Fibroblast of skin of abdomen (primary cell): Measurements from ENCODE around the gene AVPR1A. TPM values are rescaled to one million over a fixed set of nuclear protein-coding genes. Genes with fewer than 3 reads are reported as not detected.
"Not testable (repeated sequence)": the region's sequence is repeated elsewhere in the genome, so short reads cannot be mapped to it uniquely, and the experiment has no call there.

Experiments
- DNase-seq: peaks from one replicate; pipeline ENCODE4 v3.0.0-alpha.2; 2013
- polyA plus RNA-seq, 2 experiments: library from polyadenylated mRNA; unstranded; fragments of 120-200 nt; gene quantifications; one replicate each; pipeline ENCODE4 v1.2.1, GENCODE V29; 2013; ENCODE audit not compliant: insufficient read length in 2 of 2

Gene AVPR1A
- polyA plus RNA-seq (2013, experiment 1 of 2; ENCODE audit: insufficient read length) = 0.03 TPM
- not detected for polyA plus RNA-seq (2013, experiment 2 of 2; ENCODE audit: insufficient read length)

DNA sequence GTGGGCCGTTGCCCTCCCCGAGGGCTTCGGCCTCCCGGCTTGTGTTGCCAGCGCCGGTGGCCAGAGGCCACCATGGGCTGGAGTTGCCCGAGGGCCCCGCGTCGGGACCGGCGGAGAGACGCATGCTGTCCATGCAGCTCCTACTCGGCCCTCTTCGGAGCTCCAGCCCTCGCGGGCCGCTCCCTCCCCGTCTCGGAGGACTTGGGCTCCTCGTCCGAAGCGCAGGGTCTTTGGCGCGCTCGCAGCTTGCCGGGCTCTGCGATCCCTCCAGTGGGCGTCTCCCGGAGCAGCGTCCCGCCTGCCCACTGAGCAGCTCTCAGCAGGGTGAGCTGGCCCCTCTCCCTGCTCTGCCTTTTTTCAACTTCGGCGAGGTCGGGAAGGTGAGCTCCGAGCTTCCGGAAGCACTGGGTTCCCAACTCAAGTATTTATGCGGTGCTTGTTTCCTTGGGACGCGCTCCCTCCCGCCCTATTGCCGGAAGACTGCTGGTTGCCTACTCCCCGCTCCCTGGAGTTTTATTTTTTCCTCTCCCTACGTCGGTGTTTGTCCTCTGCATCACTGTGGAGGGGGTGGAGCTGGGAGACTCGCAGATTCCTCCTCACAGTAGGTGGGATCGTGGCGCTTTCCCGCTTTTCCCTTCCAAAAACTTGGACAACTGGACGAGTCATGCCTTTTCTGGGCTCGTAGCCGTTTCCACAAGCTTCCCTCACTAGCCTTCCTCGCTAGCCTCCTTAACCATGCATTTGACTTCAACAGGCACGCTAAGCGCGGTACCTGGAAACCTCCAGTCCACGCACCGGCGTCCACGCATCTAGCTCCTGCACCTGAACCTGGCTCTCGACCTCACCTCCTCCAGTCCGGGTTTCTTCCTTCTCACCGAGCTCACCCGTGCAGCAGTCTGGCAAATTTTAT, at the start of gene AVPR1A:
AVPR1A (minus strand) TSS at position 489 of the 910 bp plus-strand sequence; CDS start at position 124, 365 bp downstream.
- DNase-seq = no peak

DNA sequence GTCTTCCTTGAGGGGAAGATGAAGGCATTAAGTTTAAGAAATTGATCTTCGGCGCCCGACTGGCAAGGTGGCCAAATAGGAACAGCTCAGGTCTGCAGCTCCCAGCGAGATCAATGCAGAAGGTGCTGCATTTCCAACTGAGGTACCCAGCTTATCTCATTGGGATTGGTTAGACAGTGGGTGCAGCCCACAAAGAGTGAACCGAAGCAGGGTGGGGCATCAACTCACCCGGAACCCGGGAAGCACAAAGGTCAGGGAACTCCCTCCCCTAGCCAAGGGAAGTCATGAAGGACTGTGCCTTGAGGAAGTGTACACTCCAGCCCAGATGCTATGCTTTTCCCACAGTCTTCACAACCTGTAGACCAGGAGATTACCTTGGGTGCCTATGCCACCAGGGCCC, 45.2 kb upstream of the AVPR1A start:
- no peak for DNase-seq

DNA sequence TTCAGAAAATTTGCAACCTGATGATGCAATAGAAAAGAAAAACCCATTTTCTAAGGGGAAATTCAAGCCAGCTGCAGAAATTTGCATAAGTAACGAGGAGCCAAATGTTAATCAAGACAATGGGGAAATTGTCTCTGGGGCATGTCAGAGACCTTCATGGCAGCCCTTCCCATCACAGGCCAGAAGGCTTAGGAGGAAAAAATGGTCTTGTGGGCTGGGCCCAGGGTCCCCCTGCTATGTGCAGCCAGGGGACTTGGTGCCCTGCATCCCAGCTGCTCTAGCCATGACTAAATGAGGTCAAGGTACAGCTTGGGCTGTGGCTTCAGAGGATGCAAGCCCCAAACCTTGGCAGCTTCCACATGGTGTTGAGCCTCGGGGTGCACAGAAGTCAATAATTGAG, 28.2 kb upstream of the AVPR1A start:
- DNase-seq = no peak

DNA sequence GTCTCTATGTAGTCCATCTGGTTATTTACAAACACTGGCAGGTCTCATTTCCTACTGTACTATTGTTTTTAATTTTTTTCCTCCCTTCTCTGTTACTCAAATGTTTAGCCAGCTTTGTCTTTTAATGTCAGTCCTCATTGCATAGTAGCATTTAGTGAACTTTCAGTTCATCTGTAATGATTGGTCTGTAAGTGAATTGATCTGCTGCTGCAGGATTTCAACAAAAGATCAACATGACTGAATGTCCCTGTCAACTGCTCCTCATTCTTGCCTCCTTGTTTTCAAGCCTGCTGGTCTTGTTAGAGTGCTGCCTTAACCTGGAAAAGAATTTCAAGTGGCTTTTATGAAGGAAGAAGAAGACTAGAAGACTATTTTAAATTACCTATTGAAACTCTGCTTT, 19.3 kb upstream of the AVPR1A start:
- no peak for DNase-seq

DNA sequence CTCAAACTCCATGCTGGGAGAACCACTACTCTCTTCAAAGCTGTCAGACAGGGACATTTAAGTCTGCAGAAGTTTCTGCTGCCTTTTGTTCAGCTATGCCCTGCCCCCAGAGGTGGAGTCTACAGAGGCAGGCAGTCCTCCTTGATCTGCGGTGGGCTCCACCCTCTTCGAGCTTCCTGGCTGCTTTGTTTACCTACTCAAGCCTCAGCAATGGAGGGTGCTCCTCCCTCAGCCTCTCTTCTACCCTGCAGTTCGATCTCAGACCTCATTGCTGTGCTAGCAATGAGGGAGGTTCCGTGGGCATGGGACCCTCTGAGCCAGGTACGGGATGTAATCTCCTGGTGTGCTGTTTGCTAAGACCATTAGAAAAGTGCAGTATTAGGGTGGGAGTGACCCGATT, 16.7 kb upstream of the AVPR1A start:
- DNase-seq = not testable (repeated sequence)

DNA sequence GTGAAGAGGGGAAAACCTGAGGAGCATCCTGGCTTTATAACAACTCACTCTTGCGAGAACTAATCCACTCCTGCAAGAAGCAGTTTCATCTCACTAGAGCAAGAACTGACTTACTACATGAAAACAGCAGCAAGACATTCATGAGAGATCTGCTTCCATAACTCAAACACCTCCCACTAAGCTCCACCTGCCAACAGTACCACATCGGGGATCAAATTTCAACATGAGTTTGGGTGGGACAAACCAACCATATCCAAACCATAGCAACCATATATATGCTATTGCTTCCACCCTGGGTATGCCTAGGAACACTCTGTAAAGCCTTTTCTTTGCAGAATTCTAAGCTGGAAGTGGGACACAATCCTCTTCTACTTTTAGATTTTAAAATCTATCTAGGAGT, 13.9 kb upstream of the AVPR1A start:
- no peak for DNase-seq

DNA sequence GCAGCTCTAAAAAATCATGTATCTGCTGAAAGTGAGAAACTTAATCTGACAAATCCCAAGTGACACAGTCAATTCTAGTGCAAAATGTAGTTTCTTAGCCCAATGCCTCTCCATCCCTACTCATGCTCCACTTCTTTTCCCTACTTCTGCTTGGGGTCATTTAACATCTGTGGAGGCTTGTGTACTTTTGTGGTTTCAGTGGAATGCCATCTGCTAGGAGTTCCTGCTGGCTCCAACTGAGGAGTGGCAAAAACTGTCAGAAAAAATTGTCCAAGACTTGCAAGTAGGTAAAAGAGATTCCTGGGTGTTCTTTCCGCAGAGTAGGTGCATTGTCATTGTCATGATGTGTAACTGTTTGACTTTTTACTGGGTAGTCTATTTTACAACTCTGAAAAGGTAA, 12.5 kb upstream of the AVPR1A start:
- no peak for DNase-seq

DNA sequence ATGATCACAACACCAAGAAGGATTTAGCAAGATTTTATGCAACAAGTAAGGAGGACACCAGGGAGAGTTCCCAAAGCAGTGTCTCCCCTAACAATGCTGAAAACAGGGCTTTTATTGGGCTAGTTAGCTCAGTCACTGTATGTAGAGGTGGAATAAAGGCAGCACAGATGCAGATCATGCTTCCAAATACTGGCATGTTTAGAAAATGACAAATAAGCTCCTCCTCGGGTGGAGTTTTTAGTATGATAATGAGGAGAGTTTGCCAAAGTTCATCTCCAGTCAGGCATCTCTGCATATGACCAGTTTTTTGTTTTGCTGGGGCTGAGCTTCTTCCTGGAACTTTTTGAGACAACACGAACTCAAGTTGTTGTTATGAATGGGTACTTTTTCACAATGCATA, 4.4 kb upstream of the AVPR1A start:
- no peak for DNase-seq

DNA sequence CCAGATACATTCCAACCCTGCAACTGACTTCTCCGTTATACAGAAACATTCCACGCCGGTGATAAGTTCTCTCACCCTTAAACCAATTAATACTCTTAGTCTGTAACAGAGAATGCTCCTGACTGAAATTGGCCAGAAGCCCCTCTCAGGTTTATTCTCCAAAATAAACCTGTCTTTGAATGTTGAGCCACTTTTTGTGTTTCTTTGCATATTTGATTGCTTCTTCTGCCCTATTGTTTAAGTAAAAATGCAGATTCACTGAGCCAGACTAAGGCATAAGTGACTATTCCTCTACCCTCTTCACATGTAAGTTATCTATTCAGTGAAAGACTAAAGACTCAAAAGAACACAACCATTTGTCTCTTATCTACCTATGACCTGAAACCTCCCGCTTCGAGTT, 3.6 kb upstream of the AVPR1A start:
- no peak for DNase-seq

DNA sequence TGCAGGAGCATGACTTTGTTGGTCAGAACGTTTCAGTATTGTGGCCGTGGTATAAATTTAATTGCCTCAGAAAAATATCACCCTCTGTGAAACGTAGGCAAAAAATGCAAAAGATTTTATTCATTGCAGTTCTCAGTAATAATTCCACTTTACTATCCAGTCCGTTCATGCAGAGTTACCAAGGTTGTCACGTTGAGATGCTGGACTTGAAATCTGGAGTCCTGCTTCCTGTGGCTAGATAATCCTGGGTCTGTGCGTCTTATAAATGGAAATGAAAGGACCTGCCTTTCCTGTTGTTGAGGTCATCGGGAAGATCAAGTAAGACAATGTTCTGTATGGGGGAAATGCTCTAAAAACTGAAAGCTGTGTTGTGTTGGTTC, 1.3 kb upstream of the AVPR1A start:
- no peak for DNase-seq

DNA sequence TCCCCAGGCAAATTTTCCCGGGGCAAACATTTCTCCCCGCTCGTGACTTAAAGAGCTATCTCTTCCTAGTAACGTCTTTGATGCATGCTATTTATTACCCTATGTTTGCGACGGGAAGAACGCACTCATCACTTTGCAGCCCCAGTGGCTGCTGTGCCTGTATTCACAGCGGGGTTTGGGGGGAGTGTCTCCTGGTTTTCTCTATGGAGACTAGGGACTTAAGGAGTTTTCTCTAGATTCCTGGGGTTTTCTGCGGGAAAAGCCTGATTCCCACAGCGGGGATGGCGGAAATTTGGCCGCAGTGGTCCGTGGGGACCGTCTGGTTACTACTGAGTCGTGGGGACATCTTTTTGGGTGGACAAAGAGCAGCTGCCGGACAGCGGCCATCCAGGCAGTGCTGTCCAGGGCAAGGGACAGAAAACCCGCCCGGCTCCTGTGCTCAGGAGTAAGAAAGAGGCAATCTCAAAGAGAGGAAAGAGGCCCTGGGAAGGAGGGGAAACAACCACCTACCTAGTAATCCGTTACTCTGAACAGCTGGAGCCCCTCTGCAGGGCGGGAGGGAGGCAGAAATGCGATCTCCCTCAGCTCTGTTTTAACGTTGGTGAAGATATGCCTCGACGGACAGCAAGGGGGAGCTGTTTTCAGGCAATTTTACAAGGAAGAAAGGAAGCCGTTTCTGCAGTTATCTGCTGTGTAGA, 771 bp upstream of the AVPR1A start:
- DNase-seq = peak; percentile 33

DNA sequence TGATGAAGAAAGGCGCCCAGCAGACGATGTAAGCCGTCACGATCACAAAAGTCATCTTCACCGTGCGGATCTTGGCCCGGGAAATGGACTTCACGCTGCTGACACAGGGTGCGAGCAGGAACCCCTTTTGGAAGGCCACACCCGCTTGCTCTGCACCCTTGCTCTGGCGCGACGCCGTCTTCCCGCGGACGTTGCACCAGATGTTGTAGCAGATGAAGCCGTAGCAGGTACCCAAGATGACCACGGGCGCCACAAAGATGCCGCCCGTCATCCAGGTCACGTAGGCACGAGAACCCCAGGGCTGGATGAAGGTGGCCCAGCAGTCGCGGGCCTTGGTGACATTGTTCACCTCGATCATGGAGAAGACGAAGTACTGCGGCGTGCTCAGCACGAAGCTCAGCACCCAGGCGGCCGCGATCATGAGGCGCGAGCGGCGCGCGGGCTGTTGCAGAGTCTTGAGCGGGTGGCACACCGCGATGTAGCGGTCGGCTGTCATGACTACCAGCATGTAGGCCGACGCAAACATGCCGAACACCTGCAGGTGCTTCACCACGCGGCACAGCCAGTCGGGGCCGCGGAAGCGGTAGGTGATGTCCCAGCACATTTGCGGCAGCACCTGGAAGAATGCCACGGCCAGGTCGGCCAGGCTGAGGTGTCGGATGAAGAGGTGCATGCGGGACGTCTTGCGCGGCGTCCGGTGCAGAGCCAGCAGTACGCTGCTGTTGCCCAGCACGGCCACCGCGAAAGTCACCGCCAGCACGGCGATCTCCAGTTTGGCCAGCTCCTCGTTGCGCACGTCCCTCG, 890 bp downstream of the AVPR1A start:
- no peak for DNase-seq

DNA sequence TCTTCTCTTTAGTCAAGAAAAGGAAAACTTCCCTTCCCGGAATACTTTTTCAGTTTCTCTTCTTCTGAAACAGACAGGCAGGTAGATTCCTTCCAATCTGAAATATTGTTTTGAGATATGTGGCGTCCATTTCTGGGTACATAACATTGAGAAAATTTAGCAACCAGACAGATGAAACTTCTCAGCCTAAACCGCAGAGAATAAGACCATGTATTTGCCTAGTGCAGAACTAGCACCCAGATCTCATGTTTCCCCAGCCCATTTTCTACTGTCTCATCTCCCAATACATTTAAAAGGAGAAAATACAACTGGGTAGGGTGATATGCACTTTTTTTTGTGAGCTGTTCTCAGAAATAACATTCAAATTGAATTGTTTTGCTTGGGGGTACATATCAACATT, 6.4 kb downstream of the AVPR1A start:
- no peak for DNase-seq

DNA sequence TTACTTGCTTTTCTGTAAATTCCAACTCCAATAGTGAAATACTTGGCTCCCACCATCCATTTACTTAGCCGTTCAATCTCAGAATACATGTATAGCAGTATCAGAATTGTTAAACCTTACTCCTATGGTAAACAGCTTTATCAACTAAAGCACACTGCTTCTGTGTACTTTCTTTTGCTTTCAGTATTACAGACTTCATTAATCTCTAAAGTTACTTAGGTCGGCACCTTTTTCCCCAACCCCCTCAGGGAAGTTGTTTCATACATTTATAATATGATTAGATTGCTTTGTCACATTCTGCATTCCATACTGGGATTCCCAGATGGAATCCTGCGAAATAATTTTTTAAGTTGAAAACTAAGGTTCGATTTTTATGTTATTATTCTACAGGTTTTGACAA, 12.5 kb downstream of the AVPR1A start:
- DNase-seq = no peak

DNA sequence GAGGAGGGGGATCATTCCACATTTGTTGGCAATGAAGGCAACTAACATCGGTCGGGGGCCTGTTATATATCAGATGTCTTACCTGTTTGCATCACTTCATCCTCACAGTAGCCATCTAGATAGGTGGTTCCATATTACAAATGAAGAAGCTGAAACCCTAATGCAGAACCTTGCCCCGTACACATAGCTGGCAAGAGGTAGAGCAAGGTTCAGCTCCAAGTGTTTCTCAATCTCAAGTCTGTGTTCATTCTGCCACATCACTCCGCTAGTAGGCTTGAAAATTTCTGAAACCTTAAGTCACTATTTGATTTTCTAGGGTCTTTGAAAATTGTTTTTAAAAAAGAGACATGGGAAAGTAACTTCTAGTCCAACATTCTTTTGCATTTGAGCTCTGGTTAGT, 17.0 kb downstream of the AVPR1A start:
- no peak for DNase-seq

DNA sequence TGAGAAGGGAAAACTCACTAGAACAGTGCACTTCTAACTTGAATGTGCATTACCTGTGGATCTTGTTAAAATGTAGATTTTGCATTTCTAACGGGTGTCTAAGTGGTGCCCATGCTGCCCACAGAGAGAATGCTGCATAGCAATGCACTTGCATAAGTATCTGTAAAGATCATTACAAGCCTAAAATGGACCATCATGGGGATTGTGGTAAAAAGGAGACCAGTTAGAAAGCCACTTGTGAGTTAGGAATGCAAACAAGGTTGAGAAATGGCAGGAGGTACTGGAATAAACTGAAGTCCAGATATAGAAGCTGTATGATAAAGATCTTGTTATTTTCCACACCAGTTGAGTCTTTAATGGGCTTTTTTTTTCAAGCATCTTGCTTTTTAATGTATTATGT, 18.8 kb downstream of the AVPR1A start:
- no peak for DNase-seq

DNA sequence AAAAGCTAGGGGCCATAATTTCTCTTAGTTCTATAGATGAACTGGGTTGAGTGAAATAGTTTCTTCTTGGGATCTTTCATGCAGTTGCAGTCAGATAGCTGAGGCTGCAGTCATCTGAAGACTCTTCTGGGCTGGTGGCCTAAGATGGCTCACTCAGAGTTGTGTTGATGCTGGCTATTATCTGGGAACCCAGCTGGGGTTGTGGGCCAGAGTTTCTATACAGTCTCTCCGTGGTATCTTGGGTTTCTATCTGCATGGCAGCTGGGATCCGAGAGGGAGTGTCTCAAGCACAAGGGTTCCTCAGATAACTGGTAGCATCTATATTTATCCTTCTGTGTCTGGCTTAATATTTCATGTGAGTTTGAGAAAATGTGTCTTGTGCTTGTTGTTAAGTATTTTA, 21.1 kb downstream of the AVPR1A start:
- no peak for DNase-seq

DNA sequence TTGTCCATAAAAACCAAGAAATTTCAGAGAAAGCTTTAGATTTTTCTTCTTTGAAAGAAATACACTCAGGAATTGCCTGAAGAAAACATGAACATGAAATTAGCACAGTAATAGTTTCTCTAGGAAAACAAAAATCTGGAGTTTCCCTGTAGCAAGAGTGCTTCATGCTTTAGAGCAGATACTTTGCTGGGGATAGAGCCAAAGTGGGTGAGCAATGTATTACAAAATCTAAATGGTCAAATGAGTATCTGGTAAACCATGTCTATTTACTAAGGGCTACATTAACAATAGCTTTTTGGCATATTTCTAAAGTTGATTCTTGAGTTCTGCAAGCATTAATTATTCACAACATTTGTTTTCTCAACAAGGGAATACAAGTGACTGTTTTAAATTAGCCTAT, 26.2 kb downstream of the AVPR1A start:
- DNase-seq = no peak

DNA sequence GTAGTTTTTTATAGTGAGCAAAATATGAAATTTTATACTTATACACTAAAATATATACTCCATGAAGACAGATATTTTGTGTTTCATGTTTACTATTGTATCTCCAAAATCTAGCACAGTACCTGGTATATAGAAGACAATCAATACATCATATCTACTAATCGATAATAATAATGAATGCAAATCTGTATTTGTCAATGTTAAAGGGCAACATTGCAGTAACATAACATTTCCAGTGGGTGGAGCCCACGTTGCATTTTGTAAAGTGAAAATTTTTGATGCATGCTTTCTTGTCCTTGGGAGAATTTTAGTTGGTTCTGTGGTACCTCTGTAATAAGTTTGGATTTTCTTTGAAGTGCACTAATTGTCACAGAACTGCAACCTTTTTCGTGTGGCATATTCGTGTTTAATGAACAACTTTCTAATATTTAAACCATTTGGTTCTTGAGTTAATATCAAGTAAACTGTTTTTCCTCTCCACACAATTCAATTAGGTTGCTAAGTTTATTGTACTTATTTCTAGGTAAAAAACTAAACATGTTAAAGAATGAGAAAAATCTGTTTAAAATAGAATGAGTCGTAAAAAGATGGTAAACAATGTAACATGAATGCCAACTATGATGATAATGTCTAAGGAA, 47.4 kb downstream of the AVPR1A start:
- DNase-seq = peak; percentile 6

DNA sequence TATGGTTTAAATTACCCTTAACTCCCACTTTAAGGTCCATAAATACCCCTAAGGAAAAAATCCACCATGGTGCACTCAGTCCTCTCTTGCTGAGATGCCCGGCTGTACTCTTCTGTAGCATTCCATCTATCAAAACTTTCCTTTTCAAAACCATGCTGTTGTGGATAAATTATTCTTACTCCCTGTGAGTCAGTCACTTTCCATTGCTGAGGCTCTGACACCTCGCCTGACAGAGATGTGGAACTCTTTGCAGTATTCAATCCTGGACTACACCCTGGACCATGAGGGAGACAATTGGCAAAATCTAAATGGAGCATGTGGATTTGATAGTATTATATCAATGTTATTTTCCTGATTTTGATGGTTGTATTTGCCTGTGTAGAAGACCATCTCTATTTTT, 49.1 kb downstream of the AVPR1A start:
- DNase-seq = no peak

DNA sequence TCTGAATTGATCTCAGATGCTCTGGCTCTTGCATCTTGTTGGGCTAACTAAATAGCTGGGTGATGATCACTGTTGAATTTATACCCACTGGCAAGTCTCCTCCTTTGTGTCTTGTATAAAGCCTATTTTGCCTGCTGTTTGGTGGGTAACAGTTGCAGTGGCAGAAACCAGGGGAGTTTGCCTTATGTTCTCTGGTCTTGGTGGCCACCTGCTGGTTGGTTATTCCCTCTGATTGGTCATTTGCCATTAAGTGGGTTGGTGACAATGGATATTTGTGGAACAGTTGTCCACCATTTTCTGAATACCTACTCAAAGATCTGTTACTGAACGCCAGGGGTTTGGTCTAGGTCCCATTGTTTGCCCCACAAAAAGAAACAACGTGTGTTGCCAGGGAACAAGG, 52.1 kb downstream of the AVPR1A start:
- DNase-seq = no peak

DNA sequence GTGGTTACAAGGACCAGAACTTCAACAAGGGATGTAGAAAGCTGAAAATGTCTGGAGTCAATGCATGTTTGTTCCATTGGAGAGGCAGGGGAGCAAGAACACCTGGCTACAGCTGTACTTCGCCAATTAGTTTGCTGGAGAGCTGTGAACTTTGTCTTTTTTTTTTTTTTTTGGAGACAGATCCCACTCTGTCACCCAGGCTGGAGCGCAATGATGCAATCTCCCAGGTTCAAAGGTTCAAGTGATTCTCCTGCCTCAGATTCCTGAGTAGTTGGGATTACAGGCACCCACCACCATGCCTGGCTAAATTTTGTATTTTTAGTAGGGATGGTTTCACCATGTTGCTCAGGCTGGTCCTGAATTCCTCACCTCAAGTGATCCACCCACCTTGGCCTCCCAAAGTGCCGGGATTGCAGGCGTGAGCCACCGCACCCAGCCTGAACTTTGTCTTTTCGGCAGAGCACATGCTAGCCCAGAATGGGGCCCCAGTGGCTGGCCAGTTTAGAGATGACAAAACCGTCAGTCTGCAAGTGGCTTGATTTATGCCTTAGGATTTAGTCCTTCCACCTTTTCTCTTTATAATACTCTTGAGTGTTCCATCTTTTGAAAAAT, 55.5 kb downstream of the AVPR1A start:
- no peak for DNase-seq
